HAP-1 (cell line): ENCODE measurements around the gene GNG2.
"Not testable (repeated sequence)": the region's sequence is repeated elsewhere in the genome, so short reads cannot be mapped to it uniquely, and the experiment has no call there.

Experiments
- DNase-seq, 2 experiments: peaks; one replicate each; pipeline ENCODE4 v3.0.0-alpha.2; 2016 to 2020; ENCODE audit warnings: low spot score in 2 of 2
- H3K27me3 ChIP-seq: fragments of 250-450 bp; sonication (Bioruptor Pico); 2 replicates; pipeline ENCODE4 v1.5.1; 2020; ENCODE audit warnings: low read depth, mild to moderate bottlenecking, moderate library complexity
- H3K36me3 ChIP-seq: fragments of 250-450 bp; sonication (Bioruptor Pico); replicated peaks from 2 replicates; pipeline ENCODE4 v1.5.1; 2020; ENCODE audit warnings: mild to moderate bottlenecking
- H3K4me1 ChIP-seq: fragments of 250-450 bp; sonication (Bioruptor Pico); 2 replicates; pipeline ENCODE4 v1.5.1; 2020; ENCODE audit warnings: mild to moderate bottlenecking
- H3K4me3 ChIP-seq: fragments of 250-450 bp; sonication (Bioruptor Pico); 2 replicates; pipeline ENCODE4 v1.5.1; 2020; ENCODE audit warnings: mild to moderate bottlenecking, moderate library complexity
- H3K9me3 ChIP-seq: fragments of 250-450 bp; sonication (Bioruptor Pico); 2 replicates; pipeline ENCODE4 v1.5.1; 2020; ENCODE audit warnings: mild to moderate bottlenecking, moderate library complexity
- in situ Hi-C: fragments of 300-500 bp; cut with MboI; formaldehyde crosslinking; loops from 3 replicates; pipeline ENCODE4 v1.14.3; 2020; ENCODE audit warnings: low sequenced_read_pairs, inconsistent platforms, mixed read lengths

GNG2 gene

GRCh38 chr14:51883232-51883631 lies 22.8 kb downstream of the GNG2 start:
- in situ Hi-C loops = no loop called here
- no peak for DNase-seq
- no peak overlapping the region for H3K4me3 ChIP-seq
- no peaks in the 10 kb centered on the region for H3K9me3 ChIP-seq
- 0 out of 2 replicates have a peak, but pooled peaks cover 3% of the 10 kb centered on the region for H3K4me1 ChIP-seq
- H3K27me3 ChIP-seq = no peaks in the 10 kb centered on the region; the same call in 1 of the 2 replicates
- H3K36me3 ChIP-seq = no peaks in the 10 kb centered on the region

DNA sequence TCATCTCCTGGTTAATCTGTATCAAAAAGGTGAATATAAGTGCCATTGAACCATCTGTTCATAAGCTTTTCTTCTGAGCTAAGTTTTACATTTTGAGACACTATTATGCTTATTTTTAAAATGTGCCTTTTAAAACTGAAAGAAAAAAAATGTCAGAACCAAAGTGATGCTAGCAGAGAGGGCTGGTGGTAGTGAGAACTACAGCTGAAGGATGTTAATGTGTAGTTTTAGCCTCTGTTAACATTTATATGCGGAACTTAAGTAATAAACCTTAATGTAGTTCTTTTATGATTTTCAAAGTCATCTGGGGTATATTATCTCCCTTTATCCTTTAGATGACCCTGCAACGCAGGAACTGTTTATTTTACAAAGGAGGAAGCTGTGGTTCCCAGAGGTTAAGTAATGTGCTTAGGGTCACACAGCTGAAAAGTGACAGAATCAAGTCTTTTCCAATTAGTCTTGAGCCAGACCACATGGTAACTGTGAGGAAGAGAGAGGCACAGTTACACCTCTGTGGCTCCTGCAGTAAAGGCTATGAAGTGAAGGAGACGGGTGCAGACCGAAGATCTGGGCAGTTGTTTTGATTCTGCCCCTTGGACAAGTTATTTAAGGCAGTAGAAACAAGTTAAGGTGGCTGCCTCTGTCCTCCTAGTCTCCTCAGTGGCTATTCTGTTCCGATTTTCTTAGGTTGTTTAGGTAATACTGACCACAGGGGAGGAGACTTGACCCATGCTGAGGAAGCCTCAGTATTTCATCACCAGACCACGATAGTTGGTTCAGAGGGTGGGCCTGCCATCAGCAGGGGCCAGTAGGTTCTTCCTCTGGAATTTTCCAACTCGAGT lies 23.9 kb downstream of the GNG2 start:
- H3K4me3 ChIP-seq = no peak overlapping the region

GRCh38 chr14:51889851-51890250 lies 29.4 kb downstream of the GNG2 start:
- Histone ChIP-seq H3K36me3 (no peaks in the 10 kb centered on the region), H3K4me3 (no peak overlapping the region), H3K9me3 (no peaks in the 10 kb centered on the region), H3K4me1 (0 out of 2 replicates have a peak, but pooled peaks cover 3% of the 10 kb centered on the region), H3K27me3 (no peaks in the 10 kb centered on the region)
- in situ Hi-C loops = no loop called here
- no peak for DNase-seq

More for the DNA sequence above, 23.9 kb downstream of the GNG2 start:
- Histone ChIP-seq H3K36me3 (no peaks in the 10 kb centered on the region), H3K4me1 (0 out of 2 replicates have a peak, but pooled peaks cover 3% of the 10 kb centered on the region), H3K27me3 (no peaks in the 10 kb centered on the region; the same call in 1 of the 2 replicates), H3K9me3 (no peaks in the 10 kb centered on the region)
- DNase-seq = no peak
- in situ Hi-C loops = no loop called here

DNA sequence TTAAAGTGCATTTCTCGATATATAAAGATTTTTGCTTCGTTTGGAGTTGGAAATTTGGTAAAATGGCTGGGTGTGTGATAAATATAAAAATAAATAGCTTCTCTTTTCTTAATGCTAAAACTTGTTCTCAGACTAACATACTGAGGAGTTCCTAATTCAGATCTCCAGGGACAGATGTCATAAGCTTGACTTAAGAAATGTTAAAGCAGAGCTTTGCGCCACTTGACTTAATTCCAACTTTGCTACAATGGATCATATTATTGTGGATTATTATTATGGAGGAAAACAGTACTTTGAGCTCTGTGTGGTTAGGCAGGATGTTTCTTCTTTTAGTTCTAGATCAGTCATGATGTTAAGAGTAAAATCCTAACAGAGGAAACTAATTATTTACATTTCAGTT lies 33.8 kb downstream of the GNG2 start:
- H3K4me1 ChIP-seq = no peaks in the 10 kb centered on the region
- no peak overlapping the region for H3K4me3 ChIP-seq
- no peaks in the 10 kb centered on the region for H3K9me3 ChIP-seq
- H3K36me3 ChIP-seq = no peaks in the 10 kb centered on the region
- H3K27me3 ChIP-seq = no peaks in the 10 kb centered on the region
- no peak for DNase-seq
- in situ Hi-C loops = no loop called here

DNA sequence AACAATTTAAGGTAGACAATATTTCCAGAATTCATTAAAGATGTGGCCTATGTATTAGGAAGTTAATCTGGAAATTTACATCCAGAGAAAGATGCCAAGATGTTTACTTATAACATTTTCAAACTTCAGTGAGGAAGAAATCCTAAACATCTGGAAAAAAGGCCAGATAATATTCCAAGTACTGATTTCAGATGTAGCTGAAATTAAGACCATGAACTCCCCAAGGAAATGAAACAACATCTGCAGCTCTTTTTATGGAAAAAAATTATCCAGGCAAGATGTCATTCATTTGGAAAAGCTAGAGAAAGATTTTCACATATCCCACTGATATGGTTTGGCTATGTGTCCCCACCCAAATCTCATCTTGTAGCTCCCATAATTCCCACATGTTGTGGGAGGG lies 35.0 kb downstream of the GNG2 start:
- no peak for DNase-seq
- no peak overlapping the region for H3K4me3 ChIP-seq
- H3K36me3 ChIP-seq = no peaks in the 10 kb centered on the region
- H3K4me1 ChIP-seq = no peaks in the 10 kb centered on the region
- H3K9me3 ChIP-seq = no peaks in the 10 kb centered on the region
- in situ Hi-C loops = no loop called here
- no peaks in the 10 kb centered on the region for H3K27me3 ChIP-seq

GRCh38 chr14:51897791-51898355 lies 37.5 kb downstream of the GNG2 start:
- no peaks in the 10 kb centered on the region for H3K4me1 ChIP-seq
- H3K4me3 ChIP-seq = no peak overlapping the region
- H3K9me3 ChIP-seq = no peaks in the 10 kb centered on the region
- in situ Hi-C loops = no loop called here
- DNase-seq = no peak
- no peaks in the 10 kb centered on the region for H3K36me3 ChIP-seq
- no peaks in the 10 kb centered on the region for H3K27me3 ChIP-seq

- in situ Hi-C loops = no loop called here
- H3K36me3 ChIP-seq = no peaks in the 10 kb centered on the region
- H3K4me3 ChIP-seq = no peak overlapping the region
- no peaks in the 10 kb centered on the region for H3K4me1 ChIP-seq
- H3K27me3 ChIP-seq = no peaks in the 10 kb centered on the region
- no peaks in the 10 kb centered on the region for H3K9me3 ChIP-seq
- no peak for DNase-seq
Measured at GRCh38 chr14:51901475-51902024, 41.1 kb downstream of the GNG2 start.

DNA sequence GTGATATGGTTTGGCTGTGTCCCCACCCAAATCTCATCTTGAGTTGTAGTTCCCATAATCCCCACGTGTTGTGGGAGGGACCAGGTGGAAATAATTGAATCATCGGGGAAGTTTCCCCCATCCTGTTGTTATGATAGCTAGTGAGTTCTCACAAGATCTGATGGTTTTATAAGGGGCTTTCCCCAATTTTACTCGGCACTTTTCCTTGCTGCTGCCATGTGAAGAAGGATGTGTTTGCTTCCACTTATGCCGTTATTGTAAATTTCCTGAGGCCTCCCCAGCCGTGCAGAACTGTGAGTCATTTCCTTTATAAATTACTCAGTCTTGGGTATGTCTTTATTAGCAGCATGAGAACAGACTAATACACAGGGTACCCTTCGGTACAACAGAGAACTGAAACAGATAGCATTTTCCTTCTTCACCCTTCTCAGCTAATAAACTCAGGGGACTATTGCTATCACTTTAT lies 45.3 kb downstream of the GNG2 start:
- H3K4me3 ChIP-seq = not testable (repeated sequence)

DNA sequence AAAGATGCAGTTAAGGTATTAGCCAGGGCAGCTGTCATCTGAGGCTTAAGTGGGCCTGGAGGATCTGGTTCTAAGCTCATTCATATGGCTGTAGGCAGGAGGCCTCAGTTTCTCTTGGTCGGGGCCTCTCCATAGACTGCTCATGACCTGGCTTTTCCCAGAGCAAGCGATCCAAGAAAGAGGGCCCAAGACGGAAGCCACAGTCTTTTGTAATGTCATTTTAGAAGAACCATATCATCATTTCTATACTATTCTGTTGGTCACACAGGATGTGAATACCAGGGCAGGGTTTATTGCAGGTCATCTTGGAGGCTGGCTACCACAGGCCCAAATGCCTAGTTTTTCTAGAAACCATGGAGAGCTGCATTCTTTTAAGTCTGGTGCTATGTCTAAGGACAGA lies 47.7 kb downstream of the GNG2 start:
- Histone ChIP-seq H3K27me3 (no peaks in the 10 kb centered on the region), H3K9me3 (no peaks in the 10 kb centered on the region), H3K4me1 (no peaks in the 10 kb centered on the region), H3K4me3 (no peak overlapping the region), H3K36me3 (no peaks in the 10 kb centered on the region)
- in situ Hi-C loops = no loop called here
- DNase-seq = no peak

More for the DNA sequence above, 45.3 kb downstream of the GNG2 start:
- in situ Hi-C loops, H3K27me3 ChIP-seq, H3K4me1 ChIP-seq, DNase-seq, H3K9me3 ChIP-seq, H3K36me3 ChIP-seq: not testable (repeated sequence)

DNA sequence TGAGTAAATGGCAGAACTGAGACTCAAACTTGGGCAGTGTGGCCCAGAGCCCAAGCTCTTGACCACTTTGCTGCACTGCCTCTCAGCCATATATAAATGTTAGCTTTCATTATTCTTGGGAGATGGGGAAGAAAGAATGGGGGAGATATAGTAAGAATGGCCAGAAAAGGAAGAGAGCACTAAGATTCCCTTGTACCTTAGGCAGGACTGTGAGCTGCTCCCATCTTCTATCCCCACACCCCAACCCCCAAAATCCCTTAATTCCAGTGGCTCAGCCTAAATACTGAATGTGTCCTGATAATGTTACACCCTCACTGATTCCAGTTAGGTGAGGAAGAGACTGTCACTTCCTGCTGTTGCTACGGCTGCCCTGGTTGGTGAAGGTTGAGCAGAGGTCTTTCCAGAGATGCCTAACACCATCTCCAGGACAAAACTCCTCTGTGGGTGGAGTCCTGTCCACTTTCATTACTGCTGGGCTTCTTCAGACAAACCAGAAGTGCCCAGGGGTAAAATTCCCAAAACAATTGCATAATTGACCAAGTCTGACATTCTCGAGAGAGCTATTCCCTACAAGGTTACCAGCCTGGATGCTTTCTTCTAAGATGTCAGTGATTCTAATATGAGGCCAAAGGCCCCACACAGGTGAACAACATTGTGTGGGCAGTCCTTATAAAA lies 51.8 kb downstream of the GNG2 start:
- in situ Hi-C loops = no loop called here
- Histone ChIP-seq H3K4me1 (no peaks in the 10 kb centered on the region), H3K9me3 (no peaks in the 10 kb centered on the region), H3K4me3 (no peak overlapping the region), H3K27me3 (no peaks in the 10 kb centered on the region), H3K36me3 (no peaks in the 10 kb centered on the region)
- no peak for DNase-seq

DNA sequence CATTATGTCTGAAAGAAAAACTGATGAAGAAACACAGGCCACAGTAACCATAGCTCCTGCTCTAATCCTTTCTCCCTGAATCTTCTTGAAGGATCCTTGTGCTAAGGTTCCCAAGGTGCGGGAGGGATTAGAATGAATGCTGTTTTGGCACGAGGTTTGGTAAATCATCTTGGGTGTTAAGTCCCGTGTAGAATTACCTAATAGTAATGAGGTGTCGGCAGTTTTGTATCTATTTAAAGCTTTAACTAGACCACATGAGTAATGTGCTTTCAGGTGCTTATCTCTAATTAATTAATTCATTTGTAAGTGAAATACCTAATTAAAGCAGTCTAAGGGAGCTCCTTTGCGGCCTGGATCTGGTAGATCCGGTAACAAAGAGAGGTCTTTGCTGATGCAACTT lies 53.9 kb downstream of the GNG2 start:
- no peak for DNase-seq
- Histone ChIP-seq H3K27me3 (no peaks in the 10 kb centered on the region), H3K4me3 (no peak overlapping the region), H3K4me1 (no peaks in the 10 kb centered on the region), H3K9me3 (no peaks in the 10 kb centered on the region), H3K36me3 (no peaks in the 10 kb centered on the region)
- in situ Hi-C loops = no loop called here

- H3K4me3 ChIP-seq = no peak overlapping the region
- H3K36me3 ChIP-seq = no peaks in the 10 kb centered on the region
- DNase-seq = no peak
- H3K4me1 ChIP-seq = no peaks in the 10 kb centered on the region
- in situ Hi-C loops = no loop called here
- no peaks in the 10 kb centered on the region for H3K9me3 ChIP-seq
- no peaks in the 10 kb centered on the region for H3K27me3 ChIP-seq
Measured at GRCh38 chr14:51917193-51917592, 56.8 kb downstream of the GNG2 start.

DNA sequence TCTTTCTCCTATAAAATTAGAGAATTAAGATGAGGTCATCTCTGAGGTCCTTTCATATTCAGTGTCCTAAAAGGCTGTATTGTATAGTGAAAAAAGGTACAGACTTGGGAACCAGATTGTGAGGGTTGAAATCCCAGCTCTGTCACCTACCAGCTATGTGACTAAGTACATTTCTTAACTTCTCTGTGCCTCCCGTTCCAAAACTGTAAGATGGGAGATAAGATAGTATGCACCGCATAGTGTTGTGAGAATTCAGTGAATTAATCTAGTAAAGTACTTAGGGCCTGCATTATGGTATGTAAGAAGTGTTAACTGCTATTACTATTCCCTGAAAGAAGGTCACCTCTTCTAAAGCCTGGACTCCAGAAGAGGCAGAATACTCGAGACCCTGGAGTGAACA lies 60.6 kb downstream of the GNG2 start:
- H3K36me3 ChIP-seq = no peaks in the 10 kb centered on the region
- H3K4me3 ChIP-seq = no peak overlapping the region
- in situ Hi-C loops = no loop called here
- no peaks in the 10 kb centered on the region for H3K9me3 ChIP-seq
- H3K27me3 ChIP-seq = no peaks in the 10 kb centered on the region
- H3K4me1 ChIP-seq = no peaks in the 10 kb centered on the region
- DNase-seq = no peak

GRCh38 chr14:51922624-51923023 lies 62.2 kb downstream of the GNG2 start:
- Histone ChIP-seq H3K4me1 (no peaks in the 10 kb centered on the region), H3K4me3 (no peak overlapping the region), H3K27me3 (no peaks in the 10 kb centered on the region), H3K9me3 (no peaks in the 10 kb centered on the region), H3K36me3 (no peaks in the 10 kb centered on the region)
- peak; percentile 14 to 26 for DNase-seq
- in situ Hi-C loops = no loop called here
